Gastroesophageal sphincter (tissue), 4 donors: Measurements from ENCODE around the gene PRR20C. TPM values are rescaled to one million over a fixed set of nuclear protein-coding genes. Genes with fewer than 3 reads are reported as not detected.
"Not testable (repeated sequence)": the region's sequence is repeated elsewhere in the genome, so short reads cannot be mapped to it uniquely, and the experiment has no call there.

Source experiments
- ATAC-seq: fragments of 150-250 bp; one replicate; pipeline ENCODE4 v1.9.1; 2016; ENCODE audit warnings: mild to moderate bottlenecking, moderate library complexity
- H3K27ac ChIP-seq, 4 donors: fragments of 200-600 bp; sonication (generic) in 3 of 4; 1 replicate in 3 of 4; 2 replicates in 1 of 4; pipeline ENCODE4 v1.5.1; 2016 to 2019
- H3K27me3 ChIP-seq: fragments of 200-600 bp; sonication (generic); one replicate; pipeline ENCODE4 v1.5.1; 2019
- H3K36me3 ChIP-seq, 2 donors: fragments of 200-600 bp; sonication (generic); one replicate each; pipeline ENCODE4 v1.5.1; 2019; ENCODE audit warnings: control low read depth in 1 of 2
- H3K4me1 ChIP-seq, 3 donors: fragments of 200-600 bp; sonication (generic); 1 replicate in 2 of 3; 2 replicates in 1 of 3; pipeline ENCODE4 v1.5.1; 2016 to 2019; ENCODE audit warnings: control low read depth in 2 of 3
- H3K4me3 ChIP-seq, 2 donors: fragments of 200-600 bp; sonication (generic); one replicate each; pipeline ENCODE4 v1.5.1; 2019; ENCODE audit warnings: mild to moderate bottlenecking in 1 of 2, moderate library complexity in 1 of 2
- H3K9me3 ChIP-seq, 3 donors: fragments of 200-600 bp; sonication (generic); one replicate each; pipeline ENCODE4 v1.5.1; 2017 to 2019; ENCODE audit warnings: control low read depth in 2 of 3
- EP300 ChIP-seq: sonication (generic); formaldehyde crosslinking; IDR thresholded peaks from one replicate; pipeline ENCODE4 v1.6.1; 2017; ENCODE audit warnings: antibody characterized with exemption, mild to moderate bottlenecking
- POLR2A ChIP-seq, 2 donors: fragments of 450-650 bp; IDR thresholded peaks; one replicate each; pipeline ENCODE4 v1.6.1; 2017; ENCODE audit warnings: antibody characterized with exemption in 2 of 2, mild to moderate bottlenecking in 2 of 2, moderate library complexity in 1 of 2
- POLR2AphosphoS5 ChIP-seq: sonication (generic); formaldehyde crosslinking; IDR thresholded peaks from one replicate; pipeline ENCODE4 v1.6.1; 2017; ENCODE audit warnings: antibody characterized with exemption
- WGBS, 2 donors: methylation state at CpG; one replicate each; pipeline ENCODE4 v1.1.5; 2018; ENCODE audit warnings: low coverage in 1 of 2; 5-methylcytosine and 5-hydroxymethylcytosine counted together
- total RNA-seq, 4 donors: library from RNA; depleted of rRNA; stranded (reverse); fragments of >200 nt; gene quantifications; one replicate each; pipeline ENCODE4 v1.1.0, GENCODE V29; 2016
- TF ChIP-seq, protein P1 (sequence below), 4 experiments: fragments of 200-600 bp in 2 of 4; fragments of 450-650 bp in 2 of 4; sonication (generic) in 1 of 4; IDR thresholded peaks; one replicate each; pipeline ENCODE4 v1.5.1; 2017 to 2019; ENCODE audit warnings: antibody characterized with exemption in 4 of 4, mild to moderate bottlenecking in 2 of 4, moderate library complexity in 2 of 4

The PRR20C gene
- total RNA-seq = not detected

- H3K36me3 ChIP-seq, H3K4me3 ChIP-seq, ATAC-seq, H3K9me3 ChIP-seq, H3K27ac ChIP-seq, H3K27me3 ChIP-seq, H3K4me1 ChIP-seq: not testable (repeated sequence)
- no CpG with 5 or more reads among the region's 22 CpGs for WGBS, 2 donors
These were observed at the start of gene PRR20C for GRCh38 chr13:57153761-57154160. PRR20C (plus strand) TSS chr13:57154061; CDS start chr13:57154448, 387 bp downstream.

- 94 to 100% methylated on average over 3 to 4 of the region's 4 CpGs for WGBS, 2 donors
- H3K27ac ChIP-seq = no peak overlapping the region
- H3K27me3 ChIP-seq = no peaks in the 10 kb centered on the region
- H3K4me1 ChIP-seq = no peaks in the 10 kb centered on the region
- H3K4me3 ChIP-seq = no peak overlapping the region
- TF ChIP-seq, protein P1, sequence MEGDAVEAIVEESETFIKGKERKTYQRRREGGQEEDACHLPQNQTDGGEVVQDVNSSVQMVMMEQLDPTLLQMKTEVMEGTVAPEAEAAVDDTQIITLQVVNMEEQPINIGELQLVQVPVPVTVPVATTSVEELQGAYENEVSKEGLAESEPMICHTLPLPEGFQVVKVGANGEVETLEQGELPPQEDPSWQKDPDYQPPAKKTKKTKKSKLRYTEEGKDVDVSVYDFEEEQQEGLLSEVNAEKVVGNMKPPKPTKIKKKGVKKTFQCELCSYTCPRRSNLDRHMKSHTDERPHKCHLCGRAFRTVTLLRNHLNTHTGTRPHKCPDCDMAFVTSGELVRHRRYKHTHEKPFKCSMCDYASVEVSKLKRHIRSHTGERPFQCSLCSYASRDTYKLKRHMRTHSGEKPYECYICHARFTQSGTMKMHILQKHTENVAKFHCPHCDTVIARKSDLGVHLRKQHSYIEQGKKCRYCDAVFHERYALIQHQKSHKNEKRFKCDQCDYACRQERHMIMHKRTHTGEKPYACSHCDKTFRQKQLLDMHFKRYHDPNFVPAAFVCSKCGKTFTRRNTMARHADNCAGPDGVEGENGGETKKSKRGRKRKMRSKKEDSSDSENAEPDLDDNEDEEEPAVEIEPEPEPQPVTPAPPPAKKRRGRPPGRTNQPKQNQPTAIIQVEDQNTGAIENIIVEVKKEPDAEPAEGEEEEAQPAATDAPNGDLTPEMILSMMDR (IDR thresholded peaks at IDR 0.05) = no peak
- TF ChIP-seq POLR2AphosphoS5 (no peak), EP300 (no peak), POLR2A (IDR thresholded peaks at IDR 0.05) (no peak)
- ATAC-seq = no peak
- H3K9me3 ChIP-seq = peaks cover 0 to 11% (median 0%) of the 10 kb centered on the region in 3 donors
- no peaks in the 10 kb centered on the region for H3K36me3 ChIP-seq
These were observed 38.9 kb upstream of the PRR20C start for GRCh38 chr13:57114945-57115344.

- no peaks in the 10 kb centered on the region for H3K9me3 ChIP-seq
- ATAC-seq = peak; percentile 74
- H3K4me1 ChIP-seq = peaks cover 0 to 9% (median 0%) of the 10 kb centered on the region in 3 donors
- no peak for TF ChIP-seq EP300
- TF ChIP-seq, protein P1 (IDR thresholded peaks at IDR 0.05) = no peak
- peak; percentile 27 for TF ChIP-seq POLR2AphosphoS5
- TF ChIP-seq POLR2A (IDR thresholded peaks at IDR 0.05) = no peak
- no peak overlapping the region for H3K4me3 ChIP-seq
- H3K27ac ChIP-seq = peak overlapping the region in 1 of 4 donors; percentile 26
- H3K36me3 ChIP-seq = no peaks in the 10 kb centered on the region
- no peaks in the 10 kb centered on the region for H3K27me3 ChIP-seq
- WGBS, 2 donors = 0 to 13% methylated on average over 1 of the region's 1 CpG
These were observed 30.2 kb upstream of the PRR20C start for GRCh38 chr13:57123681-57124080.

GRCh38 chr13:57128909-57129308 is 25.0 kb upstream of the PRR20C start:
- Histone ChIP-seq H3K4me1 (peaks cover 0 to 2% (median 0%) of the 10 kb centered on the region in 3 donors), H3K27me3 (no peaks in the 10 kb centered on the region), H3K4me3 (no peak overlapping the region), H3K27ac (no peak overlapping the region), H3K36me3 (no peaks in the 10 kb centered on the region), H3K9me3 (no peaks in the 10 kb centered on the region)
- WGBS, 2 donors = 85 to 91% methylated on average over 6 of the region's 6 CpGs
- TF ChIP-seq EP300 (no peak), POLR2AphosphoS5 (no peak), POLR2A (IDR thresholded peaks at IDR 0.05) (no peak)
- TF ChIP-seq, protein P1 (IDR thresholded peaks at IDR 0.05) = no peak
- ATAC-seq = no peak

DNA sequence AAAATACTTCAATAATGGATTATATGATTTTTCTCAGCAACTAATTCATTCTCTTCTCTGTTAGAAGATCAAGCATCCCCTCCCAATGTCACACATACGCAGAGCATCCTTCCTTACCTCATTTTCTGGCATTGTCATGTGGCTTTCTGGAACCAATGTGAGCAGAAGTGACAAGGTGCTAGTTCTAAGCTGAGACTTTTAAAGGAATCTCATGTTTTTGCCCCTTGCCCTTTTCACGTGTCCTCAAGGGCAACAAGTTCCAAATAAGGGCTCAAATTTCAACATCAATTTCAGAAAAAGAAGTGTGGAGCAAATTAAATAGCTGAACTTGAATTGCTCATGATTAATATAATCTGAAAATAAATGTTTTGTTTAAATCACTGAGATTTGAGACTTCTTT is 17.8 kb upstream of the PRR20C start:
- TF ChIP-seq, protein P1 (IDR thresholded peaks at IDR 0.05) = no peak
- no peak for TF ChIP-seq EP300
- TF ChIP-seq POLR2AphosphoS5 = no peak
- TF ChIP-seq POLR2A (IDR thresholded peaks at IDR 0.05) = no peak
- H3K4me3 ChIP-seq = no peak overlapping the region
- no peak overlapping the region for H3K27ac ChIP-seq
- H3K4me1 ChIP-seq = no peaks in the 10 kb centered on the region
- 24 to 44% methylated on average over 2 of the region's 2 CpGs for WGBS, 2 donors
- ATAC-seq = no peak
- no peaks in the 10 kb centered on the region for H3K9me3 ChIP-seq
- no peaks in the 10 kb centered on the region for H3K36me3 ChIP-seq
- no peaks in the 10 kb centered on the region for H3K27me3 ChIP-seq
